ENCODE measurements around the gene RPL34.
A peak's percentile ranks its signal among the peaks of the same experiment; 100 is the strongest.
"Not testable (repeated sequence)": the region's sequence is repeated elsewhere in the genome, so short reads cannot be mapped to it uniquely, and the experiment has no call there.

Gene RPL34

GRCh38 chr4:108620101-108620932, at the start of gene RPL34:
Gene RPL34, plus strand, starts transcription at chr4:108620576. Its CDS starts 1,384 bp downstream, at chr4:108621960.
- peak; percentile 98 for DNase-seq

GRCh38 chr4:108570993-108571569, 49.3 kb upstream of the RPL34 start:
- DNase-seq = no peak

GRCh38 chr4:108574402-108574801, 46.0 kb upstream of the RPL34 start:
- DNase-seq = no peak

GRCh38 chr4:108581083-108581482, 39.3 kb upstream of the RPL34 start:
- DNase-seq = no peak

GRCh38 chr4:108586778-108587177, 33.6 kb upstream of the RPL34 start:
- DNase-seq = no peak

- no peak for DNase-seq
These were observed 31.5 kb upstream of the RPL34 start for GRCh38 chr4:108588878-108589277.

GRCh38 chr4:108589961-108590360, 30.4 kb upstream of the RPL34 start:
- DNase-seq = no peak

GRCh38 chr4:108590776-108591175, 29.6 kb upstream of the RPL34 start:
- DNase-seq = no peak

GRCh38 chr4:108592674-108592986, 27.7 kb upstream of the RPL34 start:
- no peak for DNase-seq

GRCh38 chr4:108594296-108594695, 26.1 kb upstream of the RPL34 start:
- DNase-seq = not testable (repeated sequence)

- DNase-seq = no peak
These were observed 24.0 kb upstream of the RPL34 start for GRCh38 chr4:108596344-108596743.

GRCh38 chr4:108601106-108601505, 19.3 kb upstream of the RPL34 start:
- no peak for DNase-seq

- no peak for DNase-seq
These were observed 18.8 kb upstream of the RPL34 start for GRCh38 chr4:108601532-108601931.

GRCh38 chr4:108602163-108602562, 18.2 kb upstream of the RPL34 start:
- DNase-seq = no peak

GRCh38 chr4:108607079-108607815, 13.1 kb upstream of the RPL34 start:
- DNase-seq = no peak

- no peak for DNase-seq
These were observed 9.0 kb upstream of the RPL34 start for GRCh38 chr4:108611365-108611764.

- no peak for DNase-seq
These were observed 8.0 kb upstream of the RPL34 start for GRCh38 chr4:108612365-108612764.

GRCh38 chr4:108619372-108620100, 840 bp upstream of the RPL34 start:
- peak; percentile 65 for DNase-seq

GRCh38 chr4:108620933-108621905, 843 bp downstream of the RPL34 start:
- no peak for DNase-seq

- peak; percentile 43 for DNase-seq
These were observed 1.6 kb downstream of the RPL34 start for GRCh38 chr4:108622022-108622421.

GRCh38 chr4:108622828-108623227, 2.5 kb downstream of the RPL34 start:
- DNase-seq = no peak
